Endothelial cell of umbilical vein (primary cell): ENCODE measurements around the gene C3orf85. TPM values are rescaled to one million over a fixed set of nuclear protein-coding genes. Genes with fewer than 3 reads are reported as not detected.

Experiments used
- BruUV-seq: library from RNA; stranded (reverse); fragments of 400-500 nt; replicated peaks from 2 replicates; lab custom pipeline; 2021; lab: Mats Ljungman, UMichigan
- CTCF ChIA-PET: fragments of 300-600, 350-600 bp; sonication (Branson Sonifier 250); formaldehyde crosslinking; loops from one replicate; lab custom pipeline; 2021; ENCODE audit warnings: antibody characterized with exemption, inconsistent platforms; lab: Charles Lee
- POLR2A ChIA-PET: fragments of 300-600, 350-600 bp; sonication (Branson Sonifier 250); formaldehyde crosslinking; loops from one replicate; lab custom pipeline; 2021; ENCODE audit warnings: antibody characterized with exemption, inconsistent platforms; lab: Charles Lee
- DNase-seq: peaks from one replicate; pipeline ENCODE4 v3.0.0-alpha.2; 2011; ENCODE audit warnings: low read depth, low spot score
- FAIRE-seq: peaks from 2 replicates; lab custom pipeline; 2011; peaks lifted over from hg19 to GRCh38; lab: Jason Lieb, UNC
- H2AFZ ChIP-seq: 2 replicates; pipeline ENCODE4 v1.6.0; 2012; ENCODE audit warnings: low read depth, low read length, control low read depth, inconsistent platforms
- H3K27ac ChIP-seq: 2 replicates; pipeline ENCODE4 v1.5.1; 2011; ENCODE audit warnings: low read depth, mild to moderate bottlenecking, control low read depth, low read length, moderate library complexity; ENCODE audit not compliant: insufficient read depth
- H3K27me3 ChIP-seq, 2 experiments: 2 replicates each; pipeline versions ENCODE4 v1.6.0 to v1.6.1; 2011; ENCODE audit warnings: low read length in 2 of 2, mixed read lengths in 1 of 2; ENCODE audit not compliant: control insufficient read depth in 2 of 2, insufficient read depth in 2 of 2
- H3K36me3 ChIP-seq, 2 experiments: 2 replicates in 1 of 2; 3 replicates in 1 of 2; pipeline ENCODE4 v1.5.1; 2011; ENCODE audit warnings: low read length in 2 of 2, mild to moderate bottlenecking in 1 of 2, moderate library complexity in 1 of 2; ENCODE audit not compliant: control insufficient read depth in 2 of 2, insufficient read depth in 2 of 2; ENCODE audit errors: extremely low read depth in 1 of 2
- H3K4me1 ChIP-seq: 3 replicates; pipeline ENCODE4 v1.5.1; 2011; ENCODE audit warnings: mild to moderate bottlenecking, low read length; ENCODE audit not compliant: control insufficient read depth, insufficient read depth; ENCODE audit errors: extremely low read depth
- H3K4me2 ChIP-seq: 2 replicates; pipeline ENCODE4 v1.6.1; 2011; ENCODE audit warnings: low read length, control low read depth, mixed read lengths; ENCODE audit not compliant: insufficient read depth
- H3K4me3 ChIP-seq, 3 experiments: fragments of 200-600 bp in 1 of 3; sonication (generic), shearing (Covaris generic) in 1 of 3; replicated peaks in 1 of 3; 2 replicates each; pipeline ENCODE4 v1.5.1; 2011 to 2016; ENCODE audit warnings: control low read depth in 3 of 3, low read length in 3 of 3, mild to moderate bottlenecking in 2 of 3, inconsistent platforms in 1 of 3, low read depth in 1 of 3, moderate library complexity in 1 of 3; ENCODE audit not compliant: insufficient read depth in 1 of 3
- H3K79me2 ChIP-seq: 2 replicates; pipeline ENCODE4 v1.6.0; 2012; ENCODE audit warnings: low read length, inconsistent platforms; ENCODE audit not compliant: control insufficient read depth, insufficient read depth
- H3K9ac ChIP-seq: replicated peaks from 2 replicates; pipeline ENCODE3; 2011; ENCODE audit warnings: low read length, control low read depth; ENCODE audit not compliant: insufficient read depth; ENCODE audit errors: extremely low read depth
- H3K9me1 ChIP-seq: replicated peaks from 3 replicates; pipeline ENCODE4 v1.6.0; 2011; ENCODE audit warnings: mild to moderate bottlenecking, low read length; ENCODE audit not compliant: control insufficient read depth, insufficient read depth; ENCODE audit errors: extremely low read depth
- H3K9me3 ChIP-seq: replicated peaks from 2 replicates; pipeline ENCODE4 v1.5.1; 2012; ENCODE audit warnings: low read length, inconsistent platforms; ENCODE audit not compliant: control insufficient read depth, insufficient read depth
- H4K20me1 ChIP-seq: replicated peaks from 2 replicates; pipeline ENCODE3; 2011; ENCODE audit warnings: mild to moderate bottlenecking, low read length; ENCODE audit not compliant: control insufficient read depth, insufficient read depth; ENCODE audit errors: extremely low read depth
- CTCF ChIP-seq, 2 donors: IDR thresholded peaks; 1 replicate in 1 of 2; 2 replicates in 1 of 2; pipeline ENCODE4 v1.5.1; 2011; ENCODE audit warnings: low read length in 2 of 2, mild to moderate bottlenecking in 2 of 2, moderate library complexity in 2 of 2, control low read depth in 1 of 2, inconsistent platforms in 1 of 2, low read depth in 1 of 2; ENCODE audit not compliant: insufficient read depth in 1 of 2; ENCODE audit errors: extremely low read depth in 1 of 2
- EZH2 ChIP-seq: IDR thresholded peaks from 2 replicates; pipeline ENCODE4 v1.6.1; 2012; ENCODE audit warnings: borderline replicate concordance, low read depth, mild to moderate bottlenecking, moderate library complexity, low read length, inconsistent platforms; ENCODE audit not compliant: severe bottlenecking
- FOS ChIP-seq: IDR thresholded peaks from 2 replicates; pipeline ENCODE4 v1.6.1; 2011; ENCODE audit warnings: mild to moderate bottlenecking, low read length, moderate library complexity, borderline replicate concordance; ENCODE audit not compliant: insufficient read depth
- GATA2 ChIP-seq: IDR thresholded peaks from 2 replicates; pipeline ENCODE4 v1.7.0; 2011; ENCODE audit warnings: low read depth, mild to moderate bottlenecking, moderate library complexity, mixed read lengths, low read length; ENCODE audit not compliant: insufficient read length, insufficient read depth
- JUN ChIP-seq: IDR thresholded peaks from 2 replicates; pipeline ENCODE4 v1.6.1; 2011; ENCODE audit warnings: borderline replicate concordance, low read depth; ENCODE audit not compliant: insufficient read length, insufficient read depth
- MAX ChIP-seq: IDR thresholded peaks from 2 replicates; pipeline ENCODE4 v1.6.1; 2011; ENCODE audit not compliant: insufficient read depth, insufficient read length
- MYC ChIP-seq: IDR thresholded peaks from one replicate; pipeline ENCODE4 v1.6.1; 2011; ENCODE audit warnings: mild to moderate bottlenecking, low read depth, low read length
- POLR2A ChIP-seq: IDR thresholded peaks from 2 replicates; pipeline ENCODE4 v1.6.1; 2012; ENCODE audit warnings: low read depth, mild to moderate bottlenecking, control low read depth, low read length
- POLR2AphosphoS5 ChIP-seq: IDR thresholded peaks from 2 replicates; pipeline ENCODE4 v1.6.1; 2012; ENCODE audit warnings: low read depth, mild to moderate bottlenecking, control low read depth, low read length, moderate library complexity; ENCODE audit not compliant: insufficient read depth
- dilution Hi-C: fragments of 300-500 bp; cut with MboI; formaldehyde crosslinking; loops from one replicate; pipeline ENCODE4 v1.15.0; 2019; ENCODE audit warnings: low sequenced_read_pairs; ENCODE audit not compliant: extremely low pct_ligation_motif_present
- intact Hi-C: fragments of 100-400 bp; cut with micrococcal nuclease; formaldehyde crosslinking; loops from one replicate; pipeline ENCODE4 v1.10.0; 2022
- polyA plus RNA-seq, 4 experiments: library from polyadenylated mRNA; depleted of rRNA in 3 of 4; stranded (reverse) in 3 of 4; unstranded in 1 of 4; fragments of >200 nt; gene quantifications; 2 replicates each; pipeline versions ENCODE4 v1.2.1 to v1.2.3, GENCODE V29; 2011 to 2012; ENCODE audit warnings: missing spikeins in 1 of 4
- total RNA-seq: library from RNA; stranded (reverse); gene quantifications from 2 replicates; pipeline ENCODE4 v1.2.3, GENCODE V29; 2021

The C3orf85 gene
- total and polyA plus RNA-seq, 2 donors (not counting 3 experiments of a cell fraction or from before 2014, with no cell fraction given), result not detected

DNA sequence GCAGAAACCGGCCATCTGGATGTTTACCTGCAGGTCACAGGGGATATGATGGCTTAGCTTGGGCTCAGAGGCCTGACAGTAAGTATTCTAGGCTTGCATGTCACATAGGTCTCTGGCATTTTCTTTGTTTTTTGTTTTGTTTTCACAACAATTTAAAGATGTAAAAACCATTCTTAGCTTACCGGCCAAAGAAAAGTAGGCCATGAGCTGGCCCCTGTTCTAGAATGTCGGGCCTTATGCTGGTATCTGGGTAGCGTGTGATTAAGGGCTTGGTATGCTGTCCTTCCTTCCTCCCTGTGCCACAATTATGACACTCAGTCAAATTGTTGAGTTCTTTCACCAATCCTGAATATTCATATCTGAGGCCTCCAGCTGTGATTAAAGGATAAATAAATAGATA, 40.2 kb downstream of the C3orf85 start:
- Histone ChIP-seq H3K79me2 (no peaks in the 10 kb centered on the region), H3K9me1 (no peaks in the 10 kb centered on the region), H3K27ac (no peak overlapping the region), H3K9me3 (no peaks in the 10 kb centered on the region), H3K27me3 (no peaks in the 10 kb centered on the region), H3K36me3 (no peaks in the 10 kb centered on the region), H3K4me3 (no peak overlapping the region), H4K20me1 (no peaks in the 10 kb centered on the region), H2AFZ (no peak overlapping the region), H3K4me2 (no peak overlapping the region), H3K4me1 (no peaks in the 10 kb centered on the region), H3K9ac (no peak overlapping the region)
- no peak for DNase-seq
- ChIA-PET CTCF (no interaction called here), POLR2A (no interaction called here)
- dilution Hi-C loops (no loop called here), intact Hi-C loops (no loop called here)
- no peak for FAIRE-seq
- no TSS peak for BruUV-seq
- TF ChIP-seq EZH2 (no peak), CTCF (IDR thresholded peaks at IDR 0.05; ENCODE audit: extremely low read depth in 1 of 2, insufficient read depth in 1 of 2, low read depth in 1 of 2, low read length in 2 of 2) (no peak), MAX (no peak), MYC (no peak), GATA2 (no peak), POLR2AphosphoS5 (no peak), POLR2A (no peak), FOS (no peak), JUN (no peak)
